GM21381 (cell line): ENCODE data around the gene ATF7.
"Not testable (repeated sequence)": the region's sequence is repeated elsewhere in the genome, so short reads cannot be mapped to it uniquely, and the experiment has no call there.

ENCODE experiments used
- ATAC-seq: cut with Tn5 transposase; IDR thresholded peaks from one replicate; pipeline ENCODE4 v1.9.1; 2021; ENCODE audit warnings: mild to moderate bottlenecking, moderate library complexity; ENCODE audit not compliant: unreplicated experiment

The ATF7 gene

GRCh38 chr12:53485955-53486735, 140.0 kb downstream of the ATF7 start:
- no peak for ATAC-seq

GRCh38 chr12:53484686-53485575, 141.3 kb downstream of the ATF7 start:
- ATAC-seq: no peak

- ATAC-seq: no peak
These were observed 142.2 kb downstream of the ATF7 start for GRCh38 chr12:53483979-53484377.

GRCh38 chr12:53483225-53483978, 142.8 kb downstream of the ATF7 start:
- no peak for ATAC-seq

- ATAC-seq: no peak
These were observed 143.5 kb downstream of the ATF7 start for GRCh38 chr12:53482626-53483168.

- ATAC-seq: no peak
These were observed 144.1 kb downstream of the ATF7 start for GRCh38 chr12:53481939-53482586.

- ATAC-seq: not testable (repeated sequence)
These were observed 144.7 kb downstream of the ATF7 start for GRCh38 chr12:53481458-53481857.

- ATAC-seq: no peak
These were observed 145.4 kb downstream of the ATF7 start for GRCh38 chr12:53480491-53481442.

GRCh38 chr12:53479331-53479730, 146.9 kb downstream of the ATF7 start:
- ATAC-seq: no peak

- ATAC-seq: no peak
These were observed 147.3 kb downstream of the ATF7 start for GRCh38 chr12:53478865-53479264.

GRCh38 chr12:53476769-53477209, 149.4 kb downstream of the ATF7 start:
- ATAC-seq: no peak

GRCh38 chr12:53474819-53475218, 151.4 kb downstream of the ATF7 start:
- ATAC-seq: no peak

GRCh38 chr12:53474077-53474476, 152.1 kb downstream of the ATF7 start:
- ATAC-seq: no peak

GRCh38 chr12:53472056-53472582, 154.1 kb downstream of the ATF7 start:
- ATAC-seq: no peak

GRCh38 chr12:53468282-53468681, 157.9 kb downstream of the ATF7 start:
- ATAC-seq: no peak

- ATAC-seq: no peak
These were observed 158.3 kb downstream of the ATF7 start for GRCh38 chr12:53467880-53468279.

- ATAC-seq: no peak
These were observed 159.1 kb downstream of the ATF7 start for GRCh38 chr12:53467082-53467481.

GRCh38 chr12:53466640-53467039, 159.5 kb downstream of the ATF7 start:
- ATAC-seq: no peak

- no peak for ATAC-seq
These were observed 160.5 kb downstream of the ATF7 start for GRCh38 chr12:53465679-53466078.
